Brain microvascular endothelial cell (primary cell): Measurements from ENCODE around the gene ARHGEF17.
A peak's percentile ranks its signal among the peaks of the same experiment; 100 is the strongest.

Source experiments
- DNase-seq: peaks from one replicate; pipeline ENCODE4 v3.0.0-alpha.2; 2020
- H3K27ac ChIP-seq: fragments of 250-450 bp; sonication (Bioruptor Pico); 2 replicates; pipeline ENCODE4 v1.5.1; 2020; ENCODE audit warnings: mild to moderate bottlenecking, moderate library complexity
- H3K27me3 ChIP-seq: fragments of 250-450 bp; sonication (Bioruptor Pico); replicated peaks from 2 replicates; pipeline ENCODE4 v1.5.1; 2020; ENCODE audit warnings: mild to moderate bottlenecking
- H3K36me3 ChIP-seq: fragments of 250-450 bp; sonication (Bioruptor Pico); replicated peaks from 2 replicates; pipeline ENCODE4 v1.5.1; 2020; ENCODE audit warnings: mild to moderate bottlenecking
- H3K4me3 ChIP-seq: 2 replicates; pipeline ENCODE4 v1.5.1; 2011; ENCODE audit warnings: low read depth, mild to moderate bottlenecking, control low read depth, low read length, moderate library complexity
- in situ Hi-C: cut with HindIII; loops from 2 replicates; pipeline ENCODE4 v1.10.0; 2017; ENCODE audit warnings: low sequenced_read_pairs, low pct_ligation_motif_present
- TF ChIP-seq, protein P1 (sequence below): IDR thresholded peaks from 2 replicates; pipeline ENCODE4 v1.5.1; 2011; ENCODE audit warnings: low read depth, mild to moderate bottlenecking, moderate library complexity, low read length, control low read depth, inconsistent platforms; ENCODE audit errors: missing control alignments

ARHGEF17 gene

DNA sequence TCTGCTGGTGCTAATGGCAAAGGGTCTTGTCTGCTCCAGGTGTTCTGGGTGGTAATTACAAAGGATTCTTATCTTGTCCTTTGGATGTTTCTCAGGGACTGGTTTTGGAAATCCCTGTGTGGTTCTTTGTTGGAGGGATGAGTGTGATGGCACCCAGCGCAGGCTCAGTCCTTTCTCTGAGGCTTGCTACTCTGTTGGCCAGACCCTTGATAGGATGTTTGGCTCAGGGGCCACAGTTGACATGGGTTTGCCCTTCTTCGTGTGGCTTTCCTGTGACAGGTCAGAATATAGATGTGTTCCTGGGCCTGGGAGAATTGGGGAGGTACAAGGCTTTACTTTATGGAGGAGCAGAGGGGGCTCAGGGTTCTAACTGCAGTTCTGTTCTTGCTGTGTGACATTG lies 4.0 kb downstream of the ARHGEF17 start:
- no peak for DNase-seq
- peak overlapping the region; percentile 41 for H3K4me3 ChIP-seq
- in situ Hi-C loops, result no loop called here
- peaks cover 2% of the 10 kb centered on the region for H3K36me3 ChIP-seq
- H3K27ac ChIP-seq, result no peak overlapping the region
- TF ChIP-seq, protein P1, sequence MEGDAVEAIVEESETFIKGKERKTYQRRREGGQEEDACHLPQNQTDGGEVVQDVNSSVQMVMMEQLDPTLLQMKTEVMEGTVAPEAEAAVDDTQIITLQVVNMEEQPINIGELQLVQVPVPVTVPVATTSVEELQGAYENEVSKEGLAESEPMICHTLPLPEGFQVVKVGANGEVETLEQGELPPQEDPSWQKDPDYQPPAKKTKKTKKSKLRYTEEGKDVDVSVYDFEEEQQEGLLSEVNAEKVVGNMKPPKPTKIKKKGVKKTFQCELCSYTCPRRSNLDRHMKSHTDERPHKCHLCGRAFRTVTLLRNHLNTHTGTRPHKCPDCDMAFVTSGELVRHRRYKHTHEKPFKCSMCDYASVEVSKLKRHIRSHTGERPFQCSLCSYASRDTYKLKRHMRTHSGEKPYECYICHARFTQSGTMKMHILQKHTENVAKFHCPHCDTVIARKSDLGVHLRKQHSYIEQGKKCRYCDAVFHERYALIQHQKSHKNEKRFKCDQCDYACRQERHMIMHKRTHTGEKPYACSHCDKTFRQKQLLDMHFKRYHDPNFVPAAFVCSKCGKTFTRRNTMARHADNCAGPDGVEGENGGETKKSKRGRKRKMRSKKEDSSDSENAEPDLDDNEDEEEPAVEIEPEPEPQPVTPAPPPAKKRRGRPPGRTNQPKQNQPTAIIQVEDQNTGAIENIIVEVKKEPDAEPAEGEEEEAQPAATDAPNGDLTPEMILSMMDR, result no peak
- no peaks in the 10 kb centered on the region for H3K27me3 ChIP-seq

DNA sequence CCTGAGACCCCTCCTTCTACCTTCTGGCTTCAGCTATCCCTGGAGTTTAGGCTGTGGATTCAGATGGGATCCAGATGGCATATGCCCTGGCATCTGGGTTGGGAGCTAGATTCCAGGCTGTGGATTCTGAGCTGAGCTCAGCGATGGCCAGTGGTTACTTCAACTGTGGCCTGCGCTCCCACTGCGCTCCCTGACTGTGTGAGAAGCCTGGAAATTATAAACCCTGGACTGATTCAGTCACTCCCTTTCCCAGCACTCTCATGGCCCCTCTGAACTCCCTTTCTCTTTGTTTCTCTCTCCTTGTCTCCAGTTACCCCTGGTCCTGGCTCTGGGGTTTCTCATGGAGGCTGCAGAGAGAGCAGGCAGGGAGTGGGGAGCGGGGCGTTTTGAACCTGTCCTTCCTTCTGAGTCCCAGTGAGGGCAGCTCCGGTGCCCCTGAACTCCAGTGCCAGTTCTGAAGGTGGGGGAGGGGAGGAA lies 4.8 kb downstream of the ARHGEF17 start:
- peaks cover 2% of the 10 kb centered on the region for H3K36me3 ChIP-seq
- peak; percentile 56 for DNase-seq
- H3K27ac ChIP-seq, result peak overlapping the region; percentile 85
- no peaks in the 10 kb centered on the region for H3K27me3 ChIP-seq
- in situ Hi-C loops, result no loop called here
- peak overlapping the region; percentile 41 for H3K4me3 ChIP-seq
- TF ChIP-seq, protein P1, result no peak

DNA sequence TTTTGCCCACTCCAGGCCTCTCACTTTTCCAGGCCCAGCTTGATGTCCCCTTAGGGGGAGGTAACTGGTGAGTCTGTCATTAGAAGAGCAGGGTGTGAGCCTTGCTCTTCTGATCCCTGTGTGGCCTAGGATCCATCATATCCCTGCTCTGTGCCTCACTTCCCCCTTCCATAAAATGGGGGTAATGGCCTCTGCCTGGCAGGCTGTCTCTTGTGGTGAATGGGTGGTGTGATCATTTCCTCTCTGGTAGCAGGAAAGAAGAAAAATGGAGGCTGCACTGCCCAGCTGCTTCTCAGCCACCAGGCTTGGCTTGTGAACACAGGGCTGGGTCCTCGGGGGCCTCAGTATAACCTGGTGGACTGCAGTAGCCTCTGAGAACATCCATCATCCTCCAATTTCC lies 5.6 kb downstream of the ARHGEF17 start:
- Histone ChIP-seq H3K36me3 (peaks cover 2% of the 10 kb centered on the region), H3K4me3 (no peak overlapping the region), H3K27ac (peak overlapping the region; percentile 85), H3K27me3 (no peaks in the 10 kb centered on the region)
- no peak for DNase-seq
- TF ChIP-seq, protein P1, result no peak
- in situ Hi-C loops, result no loop called here

DNA sequence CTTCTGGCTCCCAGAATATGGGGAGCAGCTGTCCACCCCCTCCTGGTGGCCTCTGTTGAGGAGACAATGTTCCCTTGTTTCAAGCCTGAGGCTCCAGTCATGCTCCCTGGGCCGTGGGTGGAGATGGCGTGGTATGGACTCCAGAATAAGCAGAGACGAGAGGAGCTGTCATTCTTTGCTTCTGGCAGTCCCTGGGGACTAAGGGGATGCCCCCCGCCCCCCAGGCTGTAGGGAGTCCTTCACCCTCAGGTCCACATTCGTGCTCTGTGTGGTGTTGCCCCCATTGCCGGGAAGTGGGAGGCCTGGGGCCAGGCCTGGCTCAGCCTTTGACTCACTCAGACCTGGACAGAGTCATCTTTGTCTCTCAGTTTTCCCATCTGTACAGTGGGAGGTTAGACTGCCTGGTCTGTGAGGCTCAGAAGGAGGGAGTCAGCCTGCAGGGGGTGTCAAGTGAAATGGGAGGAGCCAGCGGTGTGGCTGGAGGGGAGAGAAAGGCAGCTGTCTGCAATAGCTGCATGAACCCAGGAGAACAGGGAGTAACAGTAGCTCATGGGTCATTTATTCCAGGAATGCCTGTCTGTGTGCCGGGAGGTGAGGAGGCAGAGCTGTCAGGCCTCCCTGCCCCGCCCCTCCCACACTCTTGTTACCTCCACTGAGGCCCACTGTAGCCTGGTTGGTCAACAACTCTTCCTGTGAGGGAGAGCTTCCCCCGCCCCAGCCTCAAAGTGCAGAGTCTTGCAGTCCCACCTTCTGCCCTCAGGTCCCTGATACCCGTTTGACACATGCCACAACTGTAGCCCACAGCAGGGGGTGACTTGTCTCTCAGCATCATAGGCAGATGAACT lies 6.3 kb downstream of the ARHGEF17 start:
- peaks cover 2% of the 10 kb centered on the region for H3K36me3 ChIP-seq
- TF ChIP-seq, protein P1, result peak; percentile 29
- DNase-seq, result peak; percentile 83
- peak overlapping the region; percentile 85 for H3K27ac ChIP-seq
- no peak overlapping the region for H3K4me3 ChIP-seq
- in situ Hi-C loops, result no loop called here
- no peaks in the 10 kb centered on the region for H3K27me3 ChIP-seq

DNA sequence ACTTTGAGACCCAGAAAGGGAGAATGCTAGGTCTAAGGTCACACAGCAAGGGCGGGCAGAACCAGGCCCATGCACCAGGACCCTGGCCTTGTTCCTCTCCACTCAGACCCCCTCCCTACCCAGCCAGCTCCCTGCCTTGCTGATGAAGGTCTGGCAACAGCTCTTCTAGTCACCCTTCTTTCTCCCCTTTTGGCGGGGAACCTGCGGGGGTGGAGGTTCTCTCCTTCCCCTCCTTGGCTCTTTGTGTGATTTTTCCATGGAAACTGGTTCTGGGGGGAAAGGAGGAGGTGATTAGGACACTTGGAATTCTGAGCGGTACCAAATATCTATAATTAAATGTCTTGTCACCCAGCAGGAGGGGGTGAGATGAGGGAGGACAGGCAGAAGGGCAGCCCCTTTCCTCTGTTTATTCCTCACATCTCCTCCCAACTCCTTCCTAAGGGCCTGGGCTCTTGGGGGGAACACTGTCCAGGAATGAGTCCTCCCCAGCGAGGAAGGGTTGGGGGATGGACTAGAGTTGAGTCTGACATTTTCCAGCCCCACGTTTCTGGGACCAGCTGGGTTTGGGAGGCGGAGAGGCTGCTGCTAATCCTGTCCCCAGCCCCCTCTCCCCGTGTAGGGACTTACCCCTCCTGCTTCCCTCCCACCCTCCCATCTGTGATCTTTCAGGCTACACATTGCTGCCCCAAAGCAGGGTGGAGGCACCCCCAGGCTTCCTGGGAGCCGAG lies 7.4 kb downstream of the ARHGEF17 start:
- no peak for DNase-seq
- Histone ChIP-seq H3K27ac (peak overlapping the region; percentile 85), H3K4me3 (no peak overlapping the region), H3K27me3 (no peaks in the 10 kb centered on the region), H3K36me3 (peaks cover 2% of the 10 kb centered on the region)
- in situ Hi-C loops, result no loop called here
- TF ChIP-seq, protein P1, result no peak
